GM12892 (cell line): ENCODE measurements around the gene CIP2A.

ENCODE experiments used
- POLR2A ChIP-seq: IDR thresholded peaks from 2 replicates; pipeline ENCODE4 v1.6.1; 2011; ENCODE audit warnings: low read depth, low read length, control low read depth
- POLR2AphosphoS5 ChIP-seq: IDR thresholded peaks from 2 replicates; pipeline ENCODE4 v1.6.1; 2011; ENCODE audit warnings: low read depth, low read length, control low read depth
- TAF1 ChIP-seq: IDR thresholded peaks from 2 replicates; pipeline ENCODE4 v1.6.1; 2011; ENCODE audit warnings: low read depth, mild to moderate bottlenecking, control low read depth, low read length, borderline replicate concordance

- TF ChIP-seq POLR2A: no peak
- TF ChIP-seq POLR2AphosphoS5: no peak; the same call in 1 of the 2 replicates
- no peak for TF ChIP-seq TAF1
Measured at GRCh38 chr3:108588601-108589000, 637 bp downstream of the CIP2A start.
